ENCODE results near the gene SLC6A20.

The SLC6A20 gene

GRCh38 chr3:45715945-45716344 lies 80.4 kb downstream of the SLC6A20 start:
- DNase-seq: no peak

- DNase-seq: no peak
Observed at GRCh38 chr3:45712434-45713110, 83.8 kb downstream of the SLC6A20 start.

GRCh38 chr3:45711931-45712330 lies 84.4 kb downstream of the SLC6A20 start:
- no peak for DNase-seq

GRCh38 chr3:45705839-45706808 lies 90.2 kb downstream of the SLC6A20 start:
- no peak for DNase-seq

Measured in stimulated activated CD4-positive, alpha-beta T cell treated with anti-CD3 and anti-CD28 coated beads, Interleukin-12 subunit alpha, Interleukin-12 subunit beta, amount 100 ng/mL, for 4 hours (primary cell).